CD1c-positive myeloid dendritic cell (primary cell): ENCODE data around the gene ST6GALNAC4.

Experiments
- DNase-seq: peaks from one replicate; pipeline ENCODE4 v3.0.0-alpha.2; 2016; ENCODE audit errors: extremely low spot score

The ST6GALNAC4 gene

DNA sequence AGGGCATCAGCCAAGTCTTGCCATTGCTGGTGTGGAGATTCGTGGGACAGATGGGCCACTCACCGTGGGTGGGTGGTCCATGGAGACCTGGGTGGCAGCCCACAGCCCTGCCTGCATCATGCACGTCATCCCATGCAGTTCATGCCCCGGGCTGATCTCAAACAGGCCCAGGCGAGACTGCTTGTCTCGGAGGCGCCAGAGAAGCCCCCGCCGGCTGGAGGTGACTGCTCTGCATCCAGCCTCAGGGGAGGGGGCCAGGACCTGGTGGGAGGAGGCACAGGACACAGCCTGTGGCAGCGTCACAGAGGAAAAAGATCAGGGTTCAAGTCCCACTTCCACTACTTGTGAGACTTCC is 12.8 kb upstream of the ST6GALNAC4 start:
- DNase-seq: no peak

DNA sequence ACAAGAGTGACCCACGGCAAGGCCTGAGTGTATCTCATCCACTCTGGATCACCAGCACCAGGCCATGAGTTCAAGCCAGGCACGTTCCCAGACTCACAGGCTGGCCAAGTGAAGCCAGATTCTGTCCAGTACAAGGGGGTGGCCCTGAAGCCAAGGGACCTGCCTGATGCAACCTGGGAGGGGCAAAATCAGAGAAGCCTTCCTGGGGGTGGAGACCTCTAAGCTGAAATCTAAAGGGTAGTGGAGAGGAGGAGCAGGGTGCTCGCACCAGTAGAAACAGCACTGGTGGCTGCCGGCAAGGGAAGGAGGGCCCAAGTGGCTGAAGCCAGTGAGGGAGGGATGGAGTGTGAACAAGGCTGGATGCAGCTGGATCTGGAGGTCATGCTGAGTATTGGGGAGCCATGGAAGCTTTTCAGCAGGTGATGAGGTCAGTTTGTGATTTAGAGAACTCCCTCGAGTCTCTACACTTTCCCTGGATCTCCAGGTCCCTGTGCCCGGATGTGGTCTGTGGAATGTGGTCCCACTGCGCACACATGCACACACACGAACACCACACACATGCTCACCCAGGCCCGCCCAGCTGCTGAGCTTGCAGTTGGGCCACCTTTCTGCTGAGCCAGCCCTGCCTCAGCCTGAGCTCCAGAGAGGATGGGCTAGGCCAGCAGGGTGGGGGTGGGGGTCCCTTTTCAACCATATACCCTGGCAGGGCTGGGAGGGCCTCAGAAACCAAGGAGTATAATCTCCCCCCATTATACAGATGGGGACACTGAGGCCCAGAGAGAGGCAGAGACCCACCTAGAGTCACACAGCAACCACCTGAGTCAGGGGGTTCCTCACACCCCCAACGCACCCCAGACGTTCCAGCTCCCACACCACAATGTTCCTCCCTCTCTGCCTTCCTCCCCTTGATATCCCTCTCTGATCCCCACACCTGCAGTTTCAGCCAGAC is 12.1 kb upstream of the ST6GALNAC4 start:
- DNase-seq: no peak

DNA sequence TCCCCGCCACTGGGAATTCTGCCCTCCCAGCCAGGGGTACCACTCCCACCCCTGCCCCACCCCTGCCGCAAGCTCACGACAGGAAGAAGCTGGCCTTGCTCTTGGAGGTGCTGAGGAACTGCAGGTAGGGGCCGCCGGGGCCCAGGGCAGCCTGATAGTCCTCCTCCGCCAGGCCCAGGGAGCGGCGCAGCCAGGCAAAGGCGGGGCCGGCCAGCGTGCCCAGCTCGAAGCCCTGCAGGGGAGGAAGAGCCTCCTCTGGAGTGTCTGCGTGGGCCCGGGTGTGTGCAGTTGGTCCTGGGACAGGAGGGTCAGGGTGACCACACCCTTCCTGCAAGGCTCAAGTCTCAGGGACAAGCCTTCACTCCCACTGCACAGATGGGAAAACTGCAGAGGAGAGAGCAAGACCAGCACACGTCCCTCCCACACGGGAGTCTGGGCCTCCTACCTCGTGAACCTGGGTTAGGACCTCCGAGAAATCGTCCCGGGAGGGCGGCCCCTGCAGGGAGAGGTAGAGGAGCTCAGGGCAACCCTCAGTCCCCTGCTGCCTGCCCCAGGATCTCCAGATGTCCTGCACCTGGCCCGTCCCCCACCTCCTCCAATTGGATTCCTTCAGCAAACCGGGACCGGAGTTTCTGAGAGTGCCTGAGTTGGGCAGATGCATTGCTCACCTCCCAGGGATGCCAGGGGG is 11.3 kb upstream of the ST6GALNAC4 start:
- DNase-seq: peak; percentile 67

DNA sequence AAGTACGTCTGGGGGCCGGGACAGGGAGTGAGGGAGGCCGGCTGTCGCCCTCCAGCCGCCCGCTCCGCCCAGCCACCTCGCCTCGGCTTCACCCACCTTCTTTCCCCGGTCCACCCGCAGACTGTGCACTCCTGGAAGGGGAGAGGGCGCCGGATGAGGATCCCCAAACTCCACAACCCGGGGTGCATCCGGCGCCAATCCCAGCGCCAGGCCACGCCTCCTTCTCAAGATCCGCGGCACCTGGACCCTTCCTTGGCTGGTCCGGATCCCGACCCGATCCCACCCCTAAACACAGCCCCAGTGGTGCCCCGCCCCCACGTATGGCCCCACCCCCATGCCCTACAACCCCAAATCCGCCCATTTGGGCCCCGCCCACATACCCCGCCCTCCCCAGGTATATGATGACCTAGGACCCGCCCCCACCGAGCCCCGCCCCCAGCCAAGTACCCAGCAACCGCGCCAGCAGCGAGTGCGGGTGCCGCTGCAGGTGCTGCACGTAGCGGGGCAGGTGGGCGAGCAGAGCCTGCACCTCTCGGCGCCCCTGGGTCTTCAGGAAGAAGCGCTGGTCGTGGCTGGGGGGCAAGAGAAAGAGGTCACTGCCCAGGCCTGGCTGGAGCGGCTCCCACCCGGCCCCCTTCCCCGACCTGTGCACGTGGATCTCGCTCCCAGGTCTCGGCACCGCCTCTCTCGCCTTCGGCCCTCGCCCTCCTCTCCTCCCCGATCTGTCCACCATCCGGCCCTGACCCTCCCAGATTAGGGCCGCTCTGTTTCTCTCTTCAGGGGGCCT is 10.6 kb upstream of the ST6GALNAC4 start:
- DNase-seq: peak; percentile 45

DNA sequence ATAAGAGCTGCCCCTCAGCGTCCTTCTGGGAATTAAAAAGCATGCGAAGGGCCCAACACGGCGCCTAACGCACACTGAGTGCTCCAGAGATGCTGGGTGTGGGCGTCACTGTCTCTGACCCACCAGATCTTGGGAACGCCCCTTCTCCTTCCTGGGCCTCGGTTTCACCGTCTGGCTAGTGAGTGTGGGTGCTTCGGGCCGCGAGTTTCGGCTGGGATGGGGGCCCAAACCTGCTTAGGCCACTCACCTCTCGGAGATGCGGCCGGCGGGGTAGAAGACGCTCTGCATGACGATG is 10.0 kb upstream of the ST6GALNAC4 start:
- no peak for DNase-seq

DNA sequence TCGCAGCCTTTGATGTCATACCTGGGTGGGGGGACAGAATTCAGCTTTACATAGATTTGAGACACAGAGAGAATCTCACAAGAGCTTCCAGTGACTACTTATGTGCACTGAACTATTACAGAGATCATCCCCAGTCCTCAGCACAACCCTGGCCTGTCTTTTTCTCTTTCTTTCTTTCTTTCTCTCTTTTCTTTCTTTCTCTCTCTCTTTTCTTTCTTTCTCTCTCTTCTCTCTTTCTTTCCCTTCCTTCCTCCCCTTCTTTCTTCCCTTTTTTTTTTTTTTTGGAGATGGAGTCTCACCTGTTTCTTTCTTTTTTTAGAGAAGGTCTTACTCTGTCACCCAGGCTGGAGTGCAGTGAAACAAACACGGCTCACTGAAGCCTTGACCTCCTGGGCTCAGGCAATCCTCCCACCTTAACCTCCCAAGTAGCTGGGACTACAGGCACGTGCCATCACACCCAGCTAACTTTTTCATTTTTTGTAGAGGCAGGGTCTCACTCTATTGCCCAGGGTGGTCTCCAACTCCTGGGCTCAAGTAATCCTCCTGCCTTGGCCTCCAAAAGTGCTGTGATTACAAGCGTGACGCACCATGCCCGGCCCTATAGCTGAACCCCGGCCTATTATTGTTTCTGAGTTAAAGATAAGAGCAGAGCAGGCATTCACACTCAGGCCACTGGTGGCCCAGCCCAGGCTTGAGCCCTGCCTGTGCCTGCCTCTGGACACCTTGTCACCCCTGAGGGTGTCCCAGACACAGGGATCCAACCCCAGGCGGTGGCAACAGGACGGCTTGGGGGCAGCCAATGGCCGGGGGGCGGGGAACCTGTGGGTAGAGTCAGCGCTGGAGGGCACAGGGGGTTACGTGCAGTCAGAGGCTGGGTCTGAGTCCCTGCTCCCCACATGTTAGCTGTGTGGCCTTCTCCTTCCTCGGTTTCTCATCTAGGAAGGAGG is 9.4 kb upstream of the ST6GALNAC4 start:
- no peak for DNase-seq

DNA sequence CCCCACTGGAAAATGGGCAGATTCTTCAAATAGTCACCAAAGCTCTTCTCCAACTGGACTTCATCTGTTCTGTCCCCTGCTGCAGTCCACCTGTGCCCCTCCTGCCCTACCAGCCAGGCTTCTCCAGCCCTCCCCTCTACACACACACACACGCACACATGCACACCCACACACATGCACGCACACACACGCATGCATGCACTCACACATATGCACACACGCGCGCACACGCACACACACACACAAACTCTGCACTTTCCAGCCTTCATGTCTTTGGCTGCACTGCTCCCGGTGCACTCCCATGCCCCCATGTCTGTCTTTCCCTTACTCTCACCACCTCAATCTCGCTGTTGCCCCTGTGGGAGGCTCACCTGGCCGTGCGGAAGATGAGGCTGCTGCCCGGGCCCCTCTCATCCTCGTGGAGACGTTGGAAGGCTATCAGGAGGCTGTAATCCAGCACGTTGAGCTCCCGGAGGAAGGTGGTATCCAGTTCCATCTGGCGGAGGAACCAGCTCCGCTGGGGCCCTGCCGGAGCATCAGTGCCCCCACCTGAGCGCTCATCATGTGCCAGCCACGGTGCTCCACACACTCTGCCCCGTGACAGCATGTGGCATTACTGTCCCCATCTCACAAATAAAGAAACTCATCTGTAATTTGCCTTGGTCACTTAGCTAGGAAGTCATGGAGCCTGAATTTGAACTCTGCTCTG is 8.0 kb upstream of the ST6GALNAC4 start:
- no peak for DNase-seq

DNA sequence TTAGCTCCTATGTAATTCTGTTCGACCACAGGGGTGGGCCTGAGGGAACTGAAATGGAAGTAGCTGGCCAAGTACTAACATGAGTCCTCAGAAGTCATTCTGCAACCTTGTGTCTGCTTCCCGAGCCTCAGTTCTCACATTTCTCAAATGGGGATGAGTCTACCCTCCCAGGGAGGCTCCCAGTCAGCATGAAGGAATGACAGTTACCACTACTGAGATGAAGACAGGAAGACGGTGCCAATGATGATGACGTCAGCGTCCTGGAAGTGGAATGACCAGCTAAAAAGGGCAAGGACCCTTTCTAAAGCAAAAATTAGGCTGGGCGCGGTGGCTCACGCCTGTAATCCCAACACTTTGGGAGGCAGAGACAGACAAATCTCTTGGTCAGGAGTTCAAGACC is 6.9 kb upstream of the ST6GALNAC4 start:
- no peak for DNase-seq

DNA sequence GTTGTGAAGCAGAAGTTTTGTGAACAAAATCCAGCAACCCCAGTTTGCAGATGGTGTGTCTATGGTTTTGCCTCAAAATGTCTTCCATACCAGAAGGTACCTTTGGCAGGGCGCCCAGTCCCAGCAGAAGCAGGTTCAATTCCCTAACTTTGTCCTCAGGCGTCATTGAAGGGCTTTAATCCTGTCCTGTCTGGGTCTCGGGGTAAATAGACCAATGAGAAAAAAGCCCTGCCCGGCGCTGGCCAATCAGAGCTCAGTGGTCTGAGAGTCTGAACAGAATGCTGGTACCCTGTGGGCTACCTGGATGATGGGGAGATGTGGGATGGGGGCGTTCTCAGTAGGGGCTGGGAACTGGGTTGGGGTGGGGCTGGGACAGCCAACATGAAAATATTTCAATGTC is 6.2 kb upstream of the ST6GALNAC4 start:
- DNase-seq: no peak

DNA sequence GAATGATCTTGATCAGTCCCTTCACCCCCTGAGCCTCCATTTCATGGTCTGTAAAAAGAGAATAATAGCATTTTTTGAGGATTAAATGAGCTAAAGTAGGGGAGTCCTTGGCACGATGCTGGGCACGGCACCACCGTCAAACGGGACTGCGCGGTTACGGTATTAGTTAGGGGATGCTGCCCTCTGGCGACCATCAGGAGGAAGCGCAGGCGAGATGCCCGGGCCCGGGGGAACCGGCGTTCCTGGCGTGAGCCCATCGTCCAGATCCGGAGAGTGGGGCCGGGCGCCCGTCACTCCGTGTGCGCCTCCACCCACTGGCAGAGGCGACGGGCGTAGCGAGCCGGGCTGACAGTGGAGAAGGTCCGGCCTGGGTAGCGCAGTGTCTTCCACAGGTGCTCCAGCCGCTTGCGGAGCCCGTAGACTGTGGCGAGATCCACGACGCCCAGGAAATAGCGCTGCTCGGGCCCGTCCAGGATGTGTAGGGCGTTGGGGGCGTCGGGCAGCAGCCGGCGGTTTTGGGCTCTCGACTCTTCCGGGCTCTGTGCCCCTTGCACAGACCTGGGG is 4.8 kb upstream of the ST6GALNAC4 start:
- peak; percentile 80 for DNase-seq

DNA sequence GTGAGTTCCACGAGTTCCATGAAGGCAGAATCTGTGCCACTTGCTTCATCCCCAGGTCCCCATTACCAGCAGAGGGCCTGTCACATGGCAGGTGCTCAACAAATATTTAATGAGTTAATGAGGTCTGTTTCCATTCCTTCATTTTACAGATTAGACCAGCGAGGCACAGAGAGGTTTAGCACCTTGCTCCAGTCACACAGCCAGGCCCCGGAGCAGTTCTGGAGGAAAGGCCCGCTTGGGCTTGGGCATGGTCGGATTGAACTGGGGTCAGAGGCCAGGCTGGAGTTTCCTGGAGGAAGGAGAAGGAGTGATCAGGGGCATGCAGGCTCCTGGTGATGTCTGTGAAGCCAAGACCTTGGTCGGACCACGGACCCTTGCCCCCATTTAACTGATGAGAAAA is 4.0 kb upstream of the ST6GALNAC4 start:
- no peak for DNase-seq

DNA sequence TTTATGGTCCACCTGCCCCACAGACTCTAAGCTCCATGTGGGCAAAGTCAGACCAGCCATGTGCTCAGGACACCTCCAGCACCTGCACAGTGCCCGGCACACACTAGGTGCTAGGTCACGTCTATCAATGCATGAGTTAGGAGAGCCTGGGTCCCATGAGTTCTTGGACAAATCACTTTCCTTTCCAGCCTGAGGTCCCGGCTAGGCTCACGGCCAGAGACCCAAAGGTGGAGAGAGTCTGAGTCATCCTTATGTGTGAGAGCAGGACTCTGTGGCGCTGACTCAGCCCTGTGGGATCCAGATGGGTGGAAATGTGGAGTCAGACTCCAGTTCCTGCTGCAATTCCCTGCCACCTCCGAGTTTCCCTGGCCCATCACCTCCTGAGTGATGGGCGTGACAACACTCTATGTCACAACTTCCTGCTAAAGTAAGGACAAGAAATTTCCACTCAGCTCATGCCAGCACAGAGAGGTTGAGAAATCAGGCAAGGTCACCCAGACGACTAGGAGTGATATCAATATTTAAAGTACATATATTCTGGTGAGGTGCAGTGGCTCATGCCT is 2.5 kb upstream of the ST6GALNAC4 start:
- DNase-seq: peak; percentile 94

DNA sequence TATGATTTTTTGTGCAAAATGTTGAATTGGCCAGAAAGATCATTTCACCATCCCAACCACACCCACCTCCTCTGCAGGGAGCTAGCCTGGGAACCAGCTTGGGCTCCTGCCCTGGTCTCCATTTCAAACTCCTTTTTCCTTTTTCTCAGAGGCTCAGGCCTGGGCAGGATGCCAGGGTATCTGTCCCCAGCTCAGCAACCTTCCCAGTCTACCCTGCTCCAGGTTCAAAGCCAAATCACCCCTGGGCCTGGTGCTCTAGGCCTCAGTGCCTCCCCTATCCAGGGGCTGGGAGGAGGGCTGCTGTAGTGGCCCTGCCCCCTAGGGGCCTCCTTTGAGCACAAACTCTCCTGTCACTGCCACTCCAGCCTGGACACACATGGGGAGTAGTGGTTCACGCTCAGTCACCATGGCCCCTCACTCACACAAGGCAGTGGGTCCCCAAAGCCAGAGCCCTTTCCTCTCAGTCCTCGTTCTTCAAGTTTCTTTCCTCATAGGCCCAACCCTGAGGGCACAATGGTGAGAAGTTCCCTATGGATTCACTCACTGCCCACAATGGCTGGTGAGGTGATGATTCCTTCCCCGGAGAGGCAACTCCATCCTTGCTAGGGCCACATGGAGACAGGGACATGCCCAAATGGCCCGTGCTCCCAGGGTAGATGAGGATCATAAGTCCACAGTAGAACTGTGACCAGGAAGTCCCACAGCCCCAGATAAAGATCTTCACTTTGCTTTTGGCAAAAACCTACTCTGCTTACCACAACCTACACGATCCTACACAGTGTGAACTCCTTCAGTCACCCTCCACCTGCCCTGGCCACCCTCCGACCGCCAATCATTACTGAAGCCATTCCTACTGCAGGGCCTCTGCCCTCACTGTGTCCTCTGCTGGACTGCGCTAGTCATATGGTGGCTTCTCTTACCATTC is 1.6 kb upstream of the ST6GALNAC4 start:
- peak; percentile 42 for DNase-seq

DNA sequence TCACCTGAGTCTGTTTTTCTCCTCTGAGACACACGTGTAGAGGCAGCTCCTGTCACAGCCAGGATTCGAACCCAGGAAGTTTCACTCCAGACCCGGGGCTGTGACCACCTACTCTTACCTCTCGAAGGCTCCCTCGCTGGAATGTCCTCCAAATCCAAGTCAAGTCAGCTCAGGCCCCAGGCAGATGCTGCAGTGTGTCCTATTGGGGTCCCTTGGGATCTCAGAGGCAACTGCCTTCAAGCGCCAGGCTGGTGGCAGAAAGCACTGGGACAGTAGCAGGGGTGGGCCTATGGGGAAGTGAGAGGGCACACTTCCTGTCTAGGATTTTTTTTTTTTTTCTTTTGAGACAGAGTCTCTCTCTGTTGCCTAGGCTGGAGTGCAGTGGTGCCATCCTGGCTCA is 762 bp upstream of the ST6GALNAC4 start:
- peak; percentile 77 for DNase-seq

DNA sequence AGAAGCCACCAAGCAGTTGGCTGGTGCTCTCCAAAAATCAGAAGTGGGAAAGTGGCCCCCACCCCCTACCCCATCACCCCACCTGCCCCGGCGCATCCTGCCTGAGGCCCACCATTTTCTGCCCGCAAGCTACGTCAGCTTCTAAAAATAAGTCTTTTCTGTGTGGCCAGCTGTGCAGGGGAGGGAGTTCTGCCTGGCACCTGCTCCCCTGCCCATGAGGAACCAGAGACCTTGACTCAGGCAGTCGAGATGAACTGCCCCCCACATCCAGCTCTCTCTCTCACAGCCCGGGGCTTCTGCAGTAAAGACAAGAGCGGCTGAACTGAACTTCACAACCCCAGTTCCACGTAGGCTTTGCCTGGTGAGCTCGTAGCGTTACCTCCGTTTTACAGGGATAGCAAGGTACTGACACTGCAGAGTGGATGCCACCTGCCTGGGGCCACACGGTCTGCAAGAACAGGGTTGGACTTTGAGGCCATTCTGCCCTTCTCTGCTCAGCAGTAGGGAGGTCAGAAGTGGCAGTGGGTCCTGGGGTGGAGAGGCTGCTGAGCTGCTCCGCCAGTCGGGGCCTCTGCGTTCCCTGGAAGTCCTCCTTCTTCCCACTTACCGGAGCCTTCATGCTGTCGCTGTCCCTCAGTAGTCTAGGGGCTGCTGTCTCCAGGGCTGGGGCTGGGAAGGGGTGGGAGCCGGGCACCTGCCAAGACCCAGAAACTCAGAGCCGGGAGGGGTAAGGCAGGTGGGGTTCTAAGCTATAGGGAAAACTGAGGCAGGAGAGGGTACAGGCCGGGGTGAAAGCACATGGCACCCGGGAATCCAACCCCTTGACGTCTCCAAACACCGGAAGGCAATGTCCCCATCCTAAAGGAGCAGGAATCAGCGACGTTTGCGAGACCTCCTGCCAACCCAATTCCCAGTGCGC is 781 bp downstream of the ST6GALNAC4 start:
- peak; percentile 62 for DNase-seq

DNA sequence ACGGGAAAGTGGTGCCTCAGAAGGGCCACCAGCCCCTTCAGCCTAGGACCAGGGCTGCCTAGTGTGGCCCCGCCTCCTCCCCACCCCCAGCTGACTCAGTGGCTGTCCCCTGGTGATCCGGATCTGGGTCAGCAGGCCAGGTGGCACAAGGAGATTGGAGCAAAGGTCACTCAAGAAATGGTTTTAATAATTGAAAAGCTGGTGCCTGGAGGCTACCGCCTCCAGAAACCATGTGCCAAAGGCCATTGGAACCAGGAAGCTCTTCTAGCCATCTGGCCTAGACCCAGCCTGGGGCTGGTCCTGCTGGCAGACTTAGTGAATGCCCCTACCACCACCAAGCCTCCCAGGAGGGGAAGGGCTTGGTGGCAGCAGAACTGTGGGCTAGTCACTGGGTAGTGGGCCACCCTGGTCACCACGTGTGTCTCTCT is 1.5 kb downstream of the ST6GALNAC4 start:
- no peak for DNase-seq

DNA sequence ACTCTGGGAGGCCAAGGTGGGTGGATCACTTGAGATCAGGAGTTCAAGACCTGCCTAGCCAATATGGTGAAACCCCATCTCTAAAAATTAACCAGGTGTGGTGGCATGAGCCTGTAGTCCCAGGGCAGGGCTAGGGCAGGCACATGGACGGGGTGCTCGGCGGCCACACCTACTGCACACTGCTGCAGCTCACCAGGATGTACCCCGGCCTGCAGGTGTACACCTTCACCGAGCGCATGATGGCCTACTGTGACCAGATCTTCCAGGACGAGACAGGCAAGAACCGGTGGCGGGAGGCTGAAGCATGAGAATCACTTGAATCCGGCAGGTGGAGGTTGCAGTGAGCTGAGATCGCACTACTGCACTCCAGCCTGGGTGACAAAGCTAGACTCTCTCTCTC is 3.2 kb downstream of the ST6GALNAC4 start:
- no peak for DNase-seq

DNA sequence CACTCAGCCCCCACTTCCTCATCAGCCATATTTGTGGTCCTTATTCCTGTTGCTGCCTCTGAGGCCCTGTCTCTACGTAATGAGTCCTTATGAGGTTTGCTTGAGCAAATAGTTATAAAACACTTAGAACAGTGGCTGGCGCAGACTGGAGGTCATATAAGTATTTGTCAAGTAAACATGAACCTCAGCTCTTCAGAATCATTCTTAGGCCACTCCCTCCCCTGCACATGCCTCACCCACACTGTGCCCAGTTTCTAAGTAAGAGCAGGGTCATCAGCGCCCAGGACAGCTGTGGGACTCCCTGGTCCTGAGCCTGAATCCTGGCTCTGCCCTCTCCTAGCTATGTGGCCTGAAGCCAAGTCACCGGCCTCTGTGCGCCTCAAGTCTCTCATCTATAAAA is 4.0 kb downstream of the ST6GALNAC4 start:
- DNase-seq: peak; percentile 19
